Trophoblast cell (in vitro differentiated cells and primary cell): ENCODE data around the gene ABLIM2.
A peak's percentile ranks its signal among the peaks of the same experiment; 100 is the strongest.

Experiments
- DNase-seq, 2 donors: peaks; one replicate each; pipeline ENCODE4 v3.0.0-alpha.2; 2016
- H2AFZ ChIP-seq: 2 replicates; pipeline ENCODE4 v1.6.1; 2013; ENCODE audit warnings: low read length, moderate library complexity, mild to moderate bottlenecking; ENCODE audit not compliant: insufficient read depth, poor library complexity
- H2AK5ac ChIP-seq: 2 replicates; pipeline ENCODE4 v1.6.1; 2013; ENCODE audit warnings: mild to moderate bottlenecking, low read length
- H2BK120ac ChIP-seq: 2 replicates; pipeline ENCODE4 v1.6.1; 2013; ENCODE audit warnings: low read length, mild to moderate bottlenecking, moderate library complexity; ENCODE audit not compliant: insufficient read depth, poor library complexity
- H2BK12ac ChIP-seq: 2 replicates; pipeline ENCODE4 v1.6.1; 2013; ENCODE audit warnings: mild to moderate bottlenecking, low read length, moderate library complexity
- H2BK5ac ChIP-seq: 2 replicates; pipeline ENCODE4 v1.6.1; 2013; ENCODE audit warnings: low read length, low read depth, moderate library complexity, mild to moderate bottlenecking; ENCODE audit not compliant: poor library complexity
- H3K14ac ChIP-seq: 2 replicates; pipeline ENCODE4 v1.6.1; 2013; ENCODE audit warnings: mild to moderate bottlenecking, low read length
- H3K18ac ChIP-seq: 2 replicates; pipeline ENCODE4 v1.6.1; 2013; ENCODE audit warnings: mild to moderate bottlenecking, low read length
- H3K23ac ChIP-seq: 2 replicates; pipeline ENCODE4 v1.6.1; 2013; ENCODE audit warnings: low read length
- H3K27ac ChIP-seq: 2 replicates; pipeline ENCODE4 v1.5.1; 2013; ENCODE audit warnings: low read depth, mild to moderate bottlenecking, inconsistent platforms, low read length, moderate library complexity
- H3K27me3 ChIP-seq: 2 replicates; pipeline ENCODE4 v1.6.1; 2013; ENCODE audit warnings: inconsistent platforms, mild to moderate bottlenecking, low read length, moderate library complexity; ENCODE audit not compliant: insufficient read depth
- H3K36me3 ChIP-seq, 2 experiments: 1 replicate in 1 of 2; 2 replicates in 1 of 2; pipeline ENCODE4 v1.6.1; 2013; ENCODE audit warnings: low read length in 2 of 2, mild to moderate bottlenecking in 2 of 2, moderate library complexity in 1 of 2; ENCODE audit not compliant: insufficient read depth in 2 of 2, control insufficient read depth in 1 of 2
- H3K4ac ChIP-seq: 2 replicates; pipeline ENCODE4 v1.6.1; 2013; ENCODE audit warnings: low read depth, mild to moderate bottlenecking, low read length, moderate library complexity
- H3K4me1 ChIP-seq, 2 experiments: 1 replicate in 1 of 2; 2 replicates in 1 of 2; pipeline ENCODE4 v1.6.1; 2013; ENCODE audit warnings: low read length in 2 of 2, mild to moderate bottlenecking in 2 of 2, moderate library complexity in 1 of 2; ENCODE audit not compliant: insufficient read depth in 2 of 2, control insufficient read depth in 1 of 2
- H3K4me2 ChIP-seq: 2 replicates; pipeline ENCODE4 v1.6.1; 2013; ENCODE audit warnings: inconsistent platforms, mild to moderate bottlenecking, low read length, moderate library complexity
- H3K4me3 ChIP-seq: 2 replicates; pipeline ENCODE4 v1.5.1; 2013; ENCODE audit warnings: mild to moderate bottlenecking, low read depth, low read length, inconsistent platforms
- H3K79me1 ChIP-seq: one replicate; pipeline ENCODE4 v1.6.1; 2013; ENCODE audit warnings: low read length
- H3K79me2 ChIP-seq: 2 replicates; pipeline ENCODE4 v1.6.1; 2013; ENCODE audit warnings: low read length, mild to moderate bottlenecking; ENCODE audit not compliant: control insufficient read depth, insufficient read depth, poor library complexity
- H3K9ac ChIP-seq: 2 replicates; pipeline ENCODE4 v1.6.1; 2013; ENCODE audit warnings: mild to moderate bottlenecking, low read length
- H3K9me3 ChIP-seq: 2 replicates; pipeline ENCODE4 v1.6.1; 2013; ENCODE audit warnings: low read depth, mild to moderate bottlenecking, control low read depth, inconsistent platforms, low read length; ENCODE audit not compliant: insufficient read depth
- H4K12ac ChIP-seq: 2 replicates; pipeline ENCODE4 v1.6.1; 2013; ENCODE audit warnings: low read depth, mild to moderate bottlenecking, low read length, moderate library complexity
- H4K8ac ChIP-seq: 2 replicates; pipeline ENCODE4 v1.6.1; 2013; ENCODE audit warnings: low read depth, mild to moderate bottlenecking, low read length, moderate library complexity
- H4K91ac ChIP-seq: one replicate; pipeline ENCODE4 v1.6.1; 2013; ENCODE audit warnings: low read depth, mild to moderate bottlenecking, low read length, moderate library complexity
- WGBS: extraction: QIAGEN DNeasy Blood & Tissue Kit; methylation state at CpG from one replicate; pipeline ENCODE4 v1.1.7; 2013; ENCODE audit warnings: missing lambda C conversion rate; ENCODE audit not compliant: insufficient read length, insufficient coverage; ENCODE audit errors: extremely low coverage; 5-methylcytosine and 5-hydroxymethylcytosine counted together

The ABLIM2 gene

DNA sequence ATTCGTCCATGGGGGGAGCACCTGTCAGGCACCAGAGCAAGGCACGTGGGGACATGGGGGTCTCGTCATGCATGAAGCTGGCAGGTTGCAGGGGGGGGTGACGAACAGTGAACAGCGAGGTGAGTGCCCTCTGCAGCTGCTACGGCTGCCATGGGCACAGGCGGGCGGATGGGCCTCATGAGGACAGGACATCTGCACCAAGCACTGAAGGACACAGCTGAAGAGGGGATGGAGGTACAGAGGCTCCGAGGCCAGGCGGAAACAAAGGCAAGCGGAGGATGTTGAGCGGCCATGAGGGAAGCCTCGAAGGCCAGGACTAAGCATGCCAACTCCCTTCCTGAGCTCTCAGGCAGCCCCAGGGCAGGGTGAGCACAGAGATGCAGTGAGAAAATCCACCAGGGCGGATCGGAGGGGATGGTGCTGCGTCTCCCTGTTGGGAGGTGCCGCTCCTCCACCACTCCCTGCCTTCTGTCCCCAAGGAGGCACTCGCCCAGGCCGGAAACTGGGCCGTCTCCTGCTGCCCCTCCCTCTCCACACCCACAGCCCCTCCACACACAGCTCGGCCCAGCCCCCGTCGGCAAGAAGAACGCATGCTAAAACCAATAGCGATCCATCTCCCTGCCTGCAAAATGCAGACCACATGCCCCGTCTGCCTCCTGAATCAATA, 24.6 kb downstream of the ABLIM2 start:
- Histone ChIP-seq H3K4me1 (no peaks in the 10 kb centered on the region), H3K36me3 (no peaks in the 10 kb centered on the region), H3K23ac (no peak overlapping the region), H3K4me3 (peak overlapping the region; percentile 28), H4K12ac (no peak overlapping the region), H2BK5ac (no peak overlapping the region), H3K9me3 (no peaks in the 10 kb centered on the region), H3K4ac (no peak overlapping the region), H4K8ac (no peak overlapping the region), H3K14ac (no peak overlapping the region), H3K9ac (no peak overlapping the region), H3K79me2 (no peaks in the 10 kb centered on the region), H2AFZ (no peak overlapping the region), H3K27me3 (no peaks in the 10 kb centered on the region), H3K79me1 (no peaks in the 10 kb centered on the region), H2AK5ac (no peak overlapping the region), H4K91ac (no peak overlapping the region), H3K27ac (no peak overlapping the region), H3K4me2 (no peak overlapping the region), H2BK120ac (no peak overlapping the region), H3K18ac (no peak overlapping the region), H2BK12ac (no peak overlapping the region)
- WGBS, result no CpG with 5 or more reads among the region's 26 CpGs
- no peak for DNase-seq

DNA sequence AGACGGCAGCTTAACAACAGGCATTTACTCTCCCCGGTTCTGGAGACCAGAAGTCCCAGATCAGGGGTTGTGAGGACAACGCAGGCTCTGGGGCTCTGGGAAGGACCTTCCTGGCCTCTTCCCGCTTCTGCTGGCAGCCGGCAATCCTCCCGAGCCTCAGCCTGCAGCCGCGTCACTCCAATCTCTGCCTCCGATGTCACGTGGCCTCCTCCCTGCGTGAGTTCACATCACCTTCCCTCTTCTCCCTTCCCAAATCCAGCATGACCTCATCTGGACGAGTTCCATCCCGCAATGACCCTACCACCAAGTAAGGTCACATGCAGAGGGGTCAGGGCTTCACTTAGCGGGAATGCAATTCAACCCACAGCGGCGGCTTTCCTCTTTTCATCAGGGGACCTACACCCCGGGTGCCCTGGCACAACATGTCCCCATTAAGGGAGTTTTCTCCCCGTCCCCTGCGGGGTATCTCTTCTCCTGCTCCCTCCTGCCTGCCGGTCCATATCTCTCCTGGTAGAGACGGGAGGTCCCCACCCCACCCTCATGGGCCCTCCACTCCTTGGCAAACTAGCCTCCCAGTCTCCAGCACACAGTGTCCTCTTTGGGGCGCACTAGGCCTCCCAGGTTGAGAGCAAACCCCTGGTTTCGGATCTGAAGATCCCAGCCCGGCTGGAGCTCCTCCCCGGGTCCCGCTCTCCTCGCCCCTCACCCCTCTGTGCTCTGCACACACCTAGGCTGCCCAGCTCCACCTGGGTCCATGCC, 25.5 kb downstream of the ABLIM2 start:
- Histone ChIP-seq H4K91ac (no peak overlapping the region), H4K8ac (no peak overlapping the region), H2BK5ac (no peak overlapping the region), H2AFZ (no peak overlapping the region), H3K4me1 (no peaks in the 10 kb centered on the region), H3K4ac (no peak overlapping the region), H3K18ac (no peak overlapping the region), H2BK120ac (no peak overlapping the region), H3K4me2 (no peak overlapping the region), H3K4me3 (no peak overlapping the region), H3K36me3 (no peaks in the 10 kb centered on the region), H3K9ac (no peak overlapping the region), H2AK5ac (no peak overlapping the region), H2BK12ac (no peak overlapping the region), H3K27ac (no peak overlapping the region), H4K12ac (no peak overlapping the region), H3K9me3 (no peaks in the 10 kb centered on the region), H3K79me1 (no peaks in the 10 kb centered on the region), H3K27me3 (no peaks in the 10 kb centered on the region), H3K79me2 (no peaks in the 10 kb centered on the region), H3K14ac (no peak overlapping the region), H3K23ac (no peak overlapping the region)
- no peak for DNase-seq
- WGBS, result no CpG with 5 or more reads among the region's 27 CpGs

DNA sequence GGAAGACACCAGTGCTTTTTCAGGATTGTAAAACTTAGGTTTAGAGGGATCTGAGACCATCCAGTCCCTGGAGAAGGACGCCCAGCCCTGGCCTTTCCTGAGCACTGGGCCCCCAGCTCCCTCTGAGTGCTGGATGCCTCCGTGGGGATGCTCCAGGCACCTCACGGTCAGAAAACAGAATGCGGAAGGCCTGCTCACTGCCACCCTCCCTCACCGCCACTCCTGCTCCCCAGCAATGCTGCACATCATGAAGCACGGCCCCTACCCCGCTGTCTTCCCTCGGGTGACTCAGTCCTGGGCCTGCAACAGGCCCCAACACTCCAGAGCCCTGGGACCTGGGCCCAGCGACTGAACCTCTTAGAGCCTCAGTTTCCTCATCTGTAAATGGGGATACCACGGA, 26.2 kb downstream of the ABLIM2 start:
- WGBS, result no CpG with 5 or more reads among the region's 10 CpGs
- Histone ChIP-seq H4K8ac (no peak overlapping the region), H3K9ac (no peak overlapping the region), H2BK120ac (no peak overlapping the region), H3K4me3 (no peak overlapping the region), H3K27ac (no peak overlapping the region), H3K79me1 (no peaks in the 10 kb centered on the region), H2BK5ac (no peak overlapping the region), H2AK5ac (no peak overlapping the region), H3K79me2 (no peaks in the 10 kb centered on the region), H3K23ac (no peak overlapping the region), H2BK12ac (no peak overlapping the region), H4K12ac (no peak overlapping the region), H3K18ac (no peak overlapping the region), H3K14ac (no peak overlapping the region), H2AFZ (no peak overlapping the region), H3K4ac (no peak overlapping the region), H3K27me3 (no peaks in the 10 kb centered on the region), H4K91ac (no peak overlapping the region), H3K4me2 (no peak overlapping the region), H3K36me3 (no peaks in the 10 kb centered on the region), H3K4me1 (no peaks in the 10 kb centered on the region), H3K9me3 (no peaks in the 10 kb centered on the region)
- DNase-seq, result no peak

DNA sequence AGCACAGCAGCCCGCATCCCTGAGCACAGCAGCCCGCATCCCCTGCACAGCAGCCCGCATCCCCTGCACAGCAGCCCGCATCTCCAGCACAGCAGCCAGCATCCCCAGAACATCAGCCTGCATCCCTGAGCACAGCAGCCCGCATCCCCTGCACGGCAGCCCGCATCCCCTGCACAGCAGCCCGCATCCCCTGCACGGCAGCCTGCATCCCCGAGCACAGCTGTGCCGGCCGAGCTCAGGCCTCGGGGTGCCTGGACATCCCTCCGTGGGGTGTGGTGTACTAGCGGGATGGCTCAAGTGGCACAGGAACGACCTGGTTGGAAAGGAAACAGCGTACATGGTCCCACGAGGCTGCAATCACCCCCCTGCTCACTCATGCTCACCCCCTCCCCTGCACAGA, 26.8 kb downstream of the ABLIM2 start:
- Histone ChIP-seq H3K9ac (no peak overlapping the region), H3K23ac (no peak overlapping the region), H3K27ac (no peak overlapping the region), H3K18ac (no peak overlapping the region), H3K36me3 (no peaks in the 10 kb centered on the region), H3K4ac (no peak overlapping the region), H3K79me1 (peaks cover 1% of the 10 kb centered on the region), H3K79me2 (no peaks in the 10 kb centered on the region), H3K9me3 (no peaks in the 10 kb centered on the region), H4K8ac (no peak overlapping the region), H2AFZ (no peak overlapping the region), H3K27me3 (no peaks in the 10 kb centered on the region), H3K4me2 (no peak overlapping the region), H3K4me1 (no peaks in the 10 kb centered on the region), H4K91ac (no peak overlapping the region), H2AK5ac (no peak overlapping the region), H2BK120ac (no peak overlapping the region), H2BK12ac (no peak overlapping the region), H3K14ac (no peak overlapping the region), H4K12ac (no peak overlapping the region), H2BK5ac (no peak overlapping the region), H3K4me3 (no peak overlapping the region)
- DNase-seq, result peak; percentile 18 to 35
- WGBS, result no CpG with 5 or more reads among the region's 18 CpGs
